Cardiac fibroblast (primary cell): ENCODE results near the gene CYP27A1.

Experiments used
- DNase-seq, 2 donors: peaks; one replicate each; pipeline versions ENCODE4 v3.0.0 to v3.0.0-alpha.2; 2010; ENCODE audit warnings: low read depth in 2 of 2
- H3K4me3 ChIP-seq, 2 donors: replicated peaks in 1 of 2; 1 replicate in 1 of 2; 2 replicates in 1 of 2; pipeline ENCODE4 v1.5.1; 2011; ENCODE audit warnings: low read depth in 2 of 2, low read length in 2 of 2, mild to moderate bottlenecking in 2 of 2, moderate library complexity in 1 of 2
- TF ChIP-seq, protein P1 (sequence below): IDR thresholded peaks from one replicate; pipeline ENCODE4 v1.5.1; 2011; ENCODE audit warnings: low read depth, mild to moderate bottlenecking, low read length, inconsistent platforms

The CYP27A1 gene

DNA sequence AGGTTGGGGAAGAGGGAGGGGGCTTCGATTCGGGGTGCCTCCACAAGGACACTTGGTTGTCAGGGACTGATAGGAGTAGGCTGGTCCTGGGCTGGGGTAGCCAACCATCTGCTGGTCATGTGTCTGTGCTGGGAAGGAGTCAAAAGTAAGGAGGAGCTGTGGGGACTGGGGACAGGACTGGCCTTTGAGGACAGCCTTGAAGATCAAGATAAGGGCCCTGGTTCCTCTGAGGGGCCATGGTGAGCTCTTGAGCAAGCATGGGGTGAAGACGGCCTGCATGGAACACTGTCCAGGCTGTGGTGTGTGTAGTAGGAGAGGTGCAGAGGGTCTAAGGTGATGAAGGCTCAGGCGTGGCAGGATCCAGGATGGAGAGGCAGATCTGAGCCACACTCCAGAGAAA, 1.7 kb downstream of the CYP27A1 start:
- no peak for DNase-seq
- TF ChIP-seq, protein P1, sequence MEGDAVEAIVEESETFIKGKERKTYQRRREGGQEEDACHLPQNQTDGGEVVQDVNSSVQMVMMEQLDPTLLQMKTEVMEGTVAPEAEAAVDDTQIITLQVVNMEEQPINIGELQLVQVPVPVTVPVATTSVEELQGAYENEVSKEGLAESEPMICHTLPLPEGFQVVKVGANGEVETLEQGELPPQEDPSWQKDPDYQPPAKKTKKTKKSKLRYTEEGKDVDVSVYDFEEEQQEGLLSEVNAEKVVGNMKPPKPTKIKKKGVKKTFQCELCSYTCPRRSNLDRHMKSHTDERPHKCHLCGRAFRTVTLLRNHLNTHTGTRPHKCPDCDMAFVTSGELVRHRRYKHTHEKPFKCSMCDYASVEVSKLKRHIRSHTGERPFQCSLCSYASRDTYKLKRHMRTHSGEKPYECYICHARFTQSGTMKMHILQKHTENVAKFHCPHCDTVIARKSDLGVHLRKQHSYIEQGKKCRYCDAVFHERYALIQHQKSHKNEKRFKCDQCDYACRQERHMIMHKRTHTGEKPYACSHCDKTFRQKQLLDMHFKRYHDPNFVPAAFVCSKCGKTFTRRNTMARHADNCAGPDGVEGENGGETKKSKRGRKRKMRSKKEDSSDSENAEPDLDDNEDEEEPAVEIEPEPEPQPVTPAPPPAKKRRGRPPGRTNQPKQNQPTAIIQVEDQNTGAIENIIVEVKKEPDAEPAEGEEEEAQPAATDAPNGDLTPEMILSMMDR: no peak
- H3K4me3 ChIP-seq: no peak overlapping the region

DNA sequence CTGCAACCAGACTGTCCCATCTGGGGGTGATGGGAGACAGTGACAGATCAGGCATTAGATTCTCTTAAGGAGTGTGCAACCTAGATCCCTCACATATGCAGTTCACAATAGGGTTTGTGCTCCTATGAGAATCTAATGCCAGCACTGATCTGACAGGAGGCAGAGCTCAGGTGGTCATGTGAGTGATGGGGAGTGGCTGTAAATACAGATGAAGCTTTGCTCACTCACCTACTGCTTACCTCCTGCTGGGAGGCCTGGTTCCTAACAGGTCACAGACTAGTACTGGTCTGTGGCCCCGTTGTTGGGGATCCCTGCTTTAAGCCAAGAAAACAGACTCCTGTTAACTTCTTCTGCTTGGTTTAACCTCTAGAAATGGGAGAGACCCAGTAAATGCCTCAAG, 3.2 kb downstream of the CYP27A1 start:
- TF ChIP-seq, protein P1: no peak
- no peak for DNase-seq
- no peak overlapping the region for H3K4me3 ChIP-seq

DNA sequence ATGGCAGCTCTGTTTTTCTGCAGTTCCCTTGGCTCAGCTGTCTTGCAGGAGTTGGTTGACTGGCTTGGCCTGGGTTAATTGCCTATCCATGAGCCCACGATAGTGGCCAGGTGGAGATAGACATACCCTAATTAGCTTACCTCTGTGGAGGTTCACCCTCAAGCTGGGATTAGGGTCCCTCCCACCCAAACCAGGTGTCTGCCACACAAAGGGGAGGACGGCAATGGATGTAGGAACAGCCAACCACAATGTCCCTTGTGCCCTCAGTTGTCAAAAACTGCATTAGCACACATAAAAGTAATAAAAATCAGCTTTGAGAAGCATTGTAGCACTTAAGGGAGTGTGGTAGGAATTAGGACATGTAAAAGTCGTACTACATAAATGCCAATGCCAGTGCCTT, 4.2 kb downstream of the CYP27A1 start:
- no peak overlapping the region for H3K4me3 ChIP-seq
- DNase-seq: no peak
- TF ChIP-seq, protein P1: no peak

DNA sequence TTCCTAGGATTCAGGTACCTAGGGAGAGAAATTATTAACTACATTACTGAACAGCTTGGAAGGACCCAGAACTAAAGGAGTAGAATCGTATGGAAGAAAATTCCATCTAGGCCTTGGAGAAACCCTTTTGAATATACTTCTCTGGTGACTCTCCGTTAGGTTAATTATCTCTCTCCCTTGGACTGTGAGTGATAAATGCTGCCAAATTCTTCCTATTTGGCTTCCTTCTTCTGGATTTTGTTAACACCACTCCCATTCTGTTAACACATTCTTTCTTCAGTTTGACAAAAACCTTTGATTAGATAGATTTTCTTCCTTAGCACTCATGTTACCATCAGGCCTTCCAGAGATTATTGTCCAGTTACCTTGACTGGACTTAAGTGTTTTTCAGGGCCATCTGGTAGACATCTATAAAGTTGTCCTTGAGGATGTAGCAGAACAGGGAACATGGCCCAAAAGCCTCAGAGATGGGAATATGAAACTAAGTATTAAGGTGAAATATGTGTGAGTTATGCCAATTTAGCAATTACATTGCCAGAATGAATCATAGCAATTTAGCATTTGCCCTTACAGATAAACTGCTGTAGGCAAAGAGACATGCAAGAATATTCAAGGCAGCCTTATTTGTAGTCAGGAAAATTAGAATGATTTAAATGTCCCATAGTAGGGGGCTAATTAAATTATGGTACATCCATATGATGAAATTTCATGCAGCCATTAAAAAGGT, 6.7 kb downstream of the CYP27A1 start:
- TF ChIP-seq, protein P1: no peak
- peak in 1 of 2 donors; percentile 47 for DNase-seq
- H3K4me3 ChIP-seq: no peak overlapping the region

DNA sequence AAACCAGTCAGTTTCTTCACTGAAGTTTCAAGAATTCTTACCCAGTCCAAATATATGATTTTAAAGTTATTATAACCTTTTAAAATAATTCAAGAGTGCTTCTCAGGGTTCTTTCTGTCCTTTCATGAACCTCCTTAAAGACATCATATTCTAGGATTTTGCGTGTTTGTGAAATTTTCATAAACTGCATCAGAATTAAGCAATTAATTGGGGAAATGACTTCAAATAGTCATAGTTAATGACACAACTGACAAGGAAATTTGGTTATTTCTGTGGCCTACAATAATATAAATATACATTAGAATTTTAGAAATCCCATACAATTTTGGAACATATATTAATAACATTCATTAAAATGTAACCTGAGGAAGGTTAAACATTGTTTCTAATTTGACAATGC, 10.5 kb downstream of the CYP27A1 start:
- DNase-seq: no peak
- TF ChIP-seq, protein P1: no peak
- no peak overlapping the region for H3K4me3 ChIP-seq

DNA sequence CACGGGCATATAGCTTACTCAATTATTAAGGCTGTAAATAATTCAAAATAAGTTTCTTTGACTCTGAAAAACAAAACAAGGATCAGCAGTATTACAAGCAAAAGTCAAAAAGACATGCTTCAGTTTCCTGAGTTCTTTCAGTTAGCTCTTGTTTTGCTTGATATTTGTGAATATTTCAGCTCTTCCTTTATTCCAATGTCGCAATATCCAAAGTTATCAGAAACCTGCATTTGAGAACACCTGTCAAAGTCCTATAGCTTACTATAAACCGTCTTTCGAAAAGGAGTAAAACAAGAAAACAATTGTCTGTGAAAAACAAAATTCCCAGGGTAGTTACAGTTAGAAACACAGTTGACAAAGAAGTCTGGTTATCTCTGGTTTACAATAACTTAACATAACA, 14.7 kb downstream of the CYP27A1 start:
- no peak for DNase-seq
- TF ChIP-seq, protein P1: no peak
- H3K4me3 ChIP-seq: no peak overlapping the region
